Activated effector memory CD4-positive, alpha-beta T cell treated with Interleukin-2 at 50 U/mL for 16 hours (primary cell): ENCODE measurements around the gene CCDC33.

Experiments used
- DNase-seq: peaks from one replicate; pipeline ENCODE4 v3.0.0-alpha.2; 2020

Gene CCDC33

DNA sequence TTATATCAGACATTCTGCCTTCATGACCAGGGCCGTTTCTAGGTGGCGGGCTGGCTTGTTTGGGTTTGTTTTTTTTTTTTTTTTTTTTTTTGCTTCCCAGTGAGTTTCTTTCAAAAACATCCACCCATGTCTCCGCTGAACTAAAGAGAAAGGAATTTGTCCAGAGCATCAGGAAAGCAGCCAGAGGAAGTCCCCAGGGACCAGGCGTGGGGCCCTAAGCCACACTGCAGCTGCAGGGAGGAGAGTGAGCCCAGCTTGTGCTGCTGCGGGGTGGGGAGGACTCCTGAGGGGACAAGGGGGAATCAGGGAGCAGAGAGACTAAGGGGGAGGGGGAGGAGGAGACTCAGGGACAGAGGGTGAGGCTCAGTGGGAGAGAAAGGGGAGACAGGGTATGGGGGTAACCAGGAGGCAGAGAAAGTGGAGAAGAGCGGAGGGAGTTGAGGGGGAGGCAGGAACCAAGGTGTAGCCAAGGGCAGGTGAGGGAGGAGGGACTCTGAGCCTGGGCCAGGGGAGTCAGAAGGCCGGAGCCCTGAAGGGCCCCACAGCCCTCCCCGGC, 81.8 kb downstream of the CCDC33 start:
- no peak for DNase-seq

DNA sequence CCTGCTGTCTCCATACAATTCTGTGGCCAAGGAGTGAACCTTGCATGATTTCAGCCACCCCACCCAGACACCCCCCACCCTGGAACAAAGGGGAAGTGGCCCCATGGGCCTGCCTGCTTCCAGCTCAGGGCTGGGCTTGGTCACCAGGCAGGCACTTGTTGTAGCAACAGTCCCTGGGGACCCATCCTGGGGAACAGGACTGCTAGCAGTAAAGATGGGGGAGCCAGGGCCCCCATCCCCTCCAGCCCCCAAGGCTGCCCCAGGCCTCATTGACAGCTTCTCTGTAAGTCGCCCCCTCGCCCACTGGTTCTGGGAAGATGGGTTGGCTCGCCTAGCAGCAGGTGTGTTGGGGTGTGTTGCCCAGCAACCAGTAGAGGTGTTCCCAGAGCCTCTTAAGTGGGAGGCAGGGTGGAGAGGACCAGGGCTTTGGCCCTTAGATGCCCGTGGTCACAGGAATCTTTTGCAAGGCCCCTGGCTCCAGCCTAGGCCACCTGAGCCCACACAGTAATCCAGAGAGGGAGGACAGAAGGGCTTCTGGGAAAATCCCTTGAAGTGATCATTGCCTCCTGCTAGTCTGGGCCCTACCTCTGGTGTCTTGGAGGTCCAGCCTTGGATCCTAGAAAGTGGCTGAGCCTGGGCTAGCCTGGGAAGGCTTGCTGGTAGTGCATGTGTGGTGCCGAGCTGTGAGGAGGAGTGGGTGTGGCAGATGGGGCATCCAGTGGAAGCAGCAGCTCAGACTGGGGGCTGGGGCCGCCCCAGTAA, 82.4 kb downstream of the CCDC33 start:
- no peak for DNase-seq

DNA sequence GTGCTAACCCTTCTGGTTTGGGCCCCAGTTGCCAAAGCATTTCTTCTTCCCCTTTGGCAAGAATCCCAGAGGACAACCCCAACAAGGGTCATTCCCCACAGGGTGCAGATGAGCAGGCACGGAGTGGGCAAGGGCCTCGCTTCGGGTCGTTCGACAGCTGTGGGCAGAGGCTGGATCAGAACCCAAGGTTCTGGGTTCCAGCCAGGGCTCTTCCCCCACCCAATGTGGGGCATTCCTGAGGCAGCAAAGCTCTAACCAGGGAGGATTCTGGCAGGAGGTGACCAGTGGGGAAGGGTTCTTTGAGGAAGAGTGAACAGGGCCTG, 83.0 kb downstream of the CCDC33 start:
- no peak for DNase-seq

DNA sequence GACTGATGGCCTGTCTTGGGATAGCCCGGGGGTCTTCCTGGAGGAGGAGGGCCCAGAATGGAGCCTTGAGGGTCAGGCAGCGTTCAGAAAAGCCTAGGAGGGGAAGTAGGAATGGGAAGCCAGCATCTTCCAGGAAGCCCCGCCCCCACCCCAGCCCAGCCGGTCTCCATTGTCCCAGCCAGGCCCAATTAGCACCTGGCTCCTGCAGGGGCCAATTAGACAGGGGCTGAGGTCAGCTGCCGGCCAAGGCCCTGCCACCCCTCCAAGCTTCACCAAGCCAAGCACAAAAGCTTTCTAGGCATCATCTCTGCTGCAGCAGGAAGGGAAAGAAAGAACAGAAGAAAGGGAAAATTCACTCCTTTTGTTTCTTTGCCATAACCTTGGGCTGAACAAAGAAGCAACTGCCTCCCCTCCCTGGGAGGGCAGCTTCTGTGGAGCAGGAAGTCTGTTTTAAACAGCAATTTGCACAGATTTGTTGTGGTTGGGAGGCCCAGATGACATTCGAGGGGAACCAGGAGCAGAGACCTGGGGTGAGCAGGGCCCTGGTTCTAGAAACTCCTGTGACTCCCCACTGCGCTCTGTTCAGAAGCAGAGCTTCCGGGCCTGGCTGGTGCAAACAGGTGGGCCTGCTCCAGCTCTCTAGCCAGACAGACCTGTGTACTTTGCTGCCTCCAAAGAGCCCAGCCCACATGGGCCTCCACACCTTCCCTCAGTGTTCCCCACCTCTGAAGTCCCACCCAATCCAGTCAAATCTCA, 83.6 kb downstream of the CCDC33 start:
- no peak for DNase-seq

DNA sequence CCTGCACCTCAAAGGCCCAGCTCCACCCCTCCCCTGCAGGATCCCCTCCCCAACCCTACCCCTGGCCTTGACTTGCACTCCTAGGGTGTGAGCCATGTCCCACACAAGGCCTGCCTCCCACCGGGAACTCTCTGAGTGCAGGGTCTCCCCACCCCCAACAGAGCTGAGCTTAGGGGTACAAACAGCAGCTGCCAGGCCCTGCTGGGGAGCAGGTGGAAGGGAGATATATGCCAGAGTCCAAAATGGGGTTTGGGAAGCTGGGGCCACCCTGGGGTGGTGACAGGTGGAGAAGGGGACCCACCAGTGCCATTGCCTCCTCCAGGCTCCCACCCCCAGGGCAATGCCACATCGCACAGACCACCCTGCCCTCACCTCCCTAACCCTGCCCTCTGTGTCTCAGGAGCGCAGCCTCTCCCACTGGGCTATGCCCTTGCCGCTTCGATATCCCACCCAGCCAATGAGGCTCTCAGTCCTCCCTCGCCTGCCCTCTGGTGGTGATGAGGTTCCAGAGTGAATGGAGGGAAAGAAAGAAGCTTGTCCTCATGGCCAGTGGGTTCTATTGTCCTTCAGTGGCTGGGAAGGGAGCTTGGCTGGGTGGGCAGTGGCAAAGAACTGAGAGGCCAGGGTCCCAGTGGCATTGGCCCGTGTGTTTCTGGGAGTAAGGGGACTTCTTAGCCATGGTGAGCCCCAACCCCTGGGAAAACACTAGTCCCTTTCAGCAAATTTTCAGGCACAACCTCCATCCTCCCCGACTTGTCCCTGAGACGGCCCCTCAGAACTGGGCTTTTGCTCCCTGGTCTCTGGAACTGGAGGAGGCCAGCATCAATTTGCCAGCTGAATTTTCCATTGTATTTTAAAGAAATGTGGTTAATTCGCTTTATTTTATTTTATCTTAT, 84.5 kb downstream of the CCDC33 start:
- no peak for DNase-seq

DNA sequence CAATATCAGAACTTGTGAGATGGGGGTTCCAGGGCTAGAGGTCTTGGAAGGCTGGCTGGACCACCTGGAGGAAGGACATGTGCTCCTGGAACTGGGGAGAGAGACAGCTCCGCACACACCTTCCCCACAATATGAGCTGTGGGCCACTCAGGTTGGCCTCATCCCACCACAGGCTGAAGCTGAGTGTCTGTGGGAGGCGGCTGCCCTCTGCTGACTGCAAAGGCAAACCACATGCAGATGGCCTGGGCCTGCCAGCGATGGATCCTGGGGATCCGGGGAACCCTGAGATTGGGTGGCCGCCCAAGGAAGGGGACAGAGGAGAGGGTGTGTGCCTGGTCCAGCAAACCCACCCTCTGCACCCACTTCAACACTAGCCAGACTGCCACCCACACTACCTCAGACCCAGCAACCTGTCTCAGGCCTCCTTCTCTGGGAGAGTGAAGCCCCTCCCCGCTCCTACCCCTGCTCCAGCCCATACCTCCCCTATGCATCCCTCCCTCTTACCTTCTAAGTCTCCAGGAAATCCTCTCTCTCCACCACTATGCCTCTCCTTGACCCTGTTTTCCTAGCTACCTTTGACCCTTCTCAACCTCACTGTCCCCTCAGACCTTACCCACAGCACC, 86.5 kb downstream of the CCDC33 start:
- peak; percentile 34 for DNase-seq

DNA sequence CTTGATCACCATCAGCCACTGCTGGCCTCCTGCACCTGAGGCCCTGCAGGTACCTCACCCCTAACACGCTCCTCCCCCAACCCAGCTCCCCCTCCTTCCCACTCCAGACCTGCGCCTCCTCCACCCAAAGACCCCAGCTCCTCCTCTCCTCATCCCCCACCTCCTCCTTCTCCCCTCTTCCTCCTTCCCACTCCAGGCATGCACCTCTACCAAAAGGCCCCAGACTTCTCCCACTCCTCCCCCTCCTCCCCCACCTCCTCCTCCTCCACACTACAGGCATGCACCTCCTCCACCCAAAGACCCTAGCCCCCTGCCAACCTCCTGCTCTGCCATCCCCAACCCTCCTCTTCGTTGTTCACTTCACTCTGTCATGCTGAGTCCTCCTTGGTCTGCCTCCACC, 88.6 kb downstream of the CCDC33 start:
- no peak for DNase-seq

DNA sequence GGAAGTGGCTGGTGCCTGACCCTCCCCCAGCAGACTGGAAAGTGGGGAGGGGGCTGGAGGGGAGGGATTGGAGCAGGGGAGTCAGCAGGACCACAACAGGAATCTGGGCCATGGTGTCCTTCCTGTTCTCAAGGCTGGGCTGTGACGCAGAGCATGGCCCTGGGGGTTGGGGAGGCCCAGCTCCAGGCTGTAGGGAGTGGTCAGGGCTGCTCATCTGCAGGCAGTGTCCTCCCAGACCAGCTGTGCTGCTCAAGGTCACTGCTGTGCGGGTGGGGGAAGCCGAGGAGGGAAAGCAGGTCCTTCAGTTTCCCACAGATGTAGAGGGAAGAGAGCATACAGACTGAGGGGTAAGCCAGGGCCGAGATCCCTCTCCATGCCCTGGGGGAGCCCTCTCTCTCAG, 90.6 kb downstream of the CCDC33 start:
- DNase-seq = no peak

DNA sequence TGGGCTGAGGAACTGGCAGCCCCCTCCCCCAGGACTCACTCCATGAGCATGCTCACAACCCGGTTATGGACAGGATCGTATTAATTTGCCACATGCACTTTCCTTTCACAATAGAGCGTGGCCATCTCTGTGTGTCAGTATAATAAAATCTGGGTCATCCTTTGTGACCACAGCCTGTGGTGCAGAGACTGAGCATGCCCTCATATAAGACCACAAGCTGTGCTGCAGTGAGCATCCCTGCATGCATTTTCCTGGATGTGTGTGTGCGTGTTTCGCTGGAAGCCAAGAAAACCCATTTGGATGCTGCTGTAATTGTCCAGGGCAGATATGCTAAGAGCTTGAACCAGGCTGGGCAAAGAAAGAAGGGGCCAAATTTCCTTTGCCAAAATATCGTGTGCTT, 91.6 kb downstream of the CCDC33 start:
- no peak for DNase-seq

DNA sequence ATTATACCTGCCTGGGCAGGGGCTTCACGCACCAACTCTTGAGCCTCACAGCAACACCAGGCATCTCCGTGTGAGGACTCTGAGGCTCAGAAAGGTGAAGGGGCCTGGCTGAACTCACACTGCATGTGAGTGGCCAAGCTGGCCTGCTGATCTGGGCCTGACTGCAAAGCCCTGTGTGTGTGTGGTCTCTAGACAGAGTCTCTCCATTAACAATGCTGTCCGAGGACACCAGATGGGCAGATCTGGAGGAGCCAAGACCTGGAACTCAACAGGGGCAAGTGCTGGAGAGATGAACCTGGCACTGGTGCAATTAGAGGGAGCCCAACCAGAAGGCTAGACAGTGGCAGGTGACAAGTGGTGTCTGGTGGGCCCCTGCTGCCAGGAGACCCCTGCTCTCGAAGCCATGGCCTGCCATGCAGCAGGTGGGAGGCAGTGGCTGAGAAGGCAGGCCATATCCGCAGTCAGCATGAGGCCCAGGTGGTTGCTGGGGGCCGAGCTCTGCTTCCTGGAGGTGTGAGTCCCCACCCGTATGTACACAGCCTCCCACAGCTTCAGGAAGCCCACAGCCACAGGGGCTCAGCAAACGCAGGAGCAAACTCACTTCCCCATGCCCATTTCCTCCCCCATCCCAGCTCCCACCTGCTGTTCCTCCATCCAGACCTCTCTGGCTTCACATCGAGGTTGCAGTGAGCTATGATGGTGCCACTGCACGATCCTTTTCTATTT, 92.4 kb downstream of the CCDC33 start:
- DNase-seq = no peak

DNA sequence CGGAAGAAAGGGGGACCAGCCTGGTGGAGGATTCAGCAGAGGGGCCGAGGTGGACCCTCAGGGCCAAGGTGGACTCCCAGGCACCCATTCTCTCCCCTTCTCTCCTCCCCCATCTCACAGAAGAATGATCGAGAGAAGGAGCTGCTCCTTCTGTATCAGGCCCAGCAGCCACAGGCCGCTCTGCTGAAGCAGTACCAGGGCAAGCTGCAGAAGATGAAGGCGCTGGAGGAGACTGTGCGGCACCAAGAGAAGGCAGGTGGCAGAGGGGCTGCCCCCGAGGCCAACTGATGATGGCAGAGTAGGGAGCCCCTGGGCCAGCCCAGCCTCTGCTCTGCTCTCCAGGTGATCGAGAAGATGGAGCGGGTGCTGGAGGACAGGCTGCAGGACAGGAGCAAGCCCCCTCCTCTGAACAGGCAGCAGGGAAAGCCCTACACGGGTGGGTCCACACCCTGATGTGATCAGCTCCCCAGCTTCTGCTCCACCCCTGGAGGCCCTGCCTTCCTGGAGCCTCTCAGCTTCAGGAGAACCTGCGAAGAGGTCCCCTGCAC, 94.8 kb downstream of the CCDC33 start:
- DNase-seq = no peak

DNA sequence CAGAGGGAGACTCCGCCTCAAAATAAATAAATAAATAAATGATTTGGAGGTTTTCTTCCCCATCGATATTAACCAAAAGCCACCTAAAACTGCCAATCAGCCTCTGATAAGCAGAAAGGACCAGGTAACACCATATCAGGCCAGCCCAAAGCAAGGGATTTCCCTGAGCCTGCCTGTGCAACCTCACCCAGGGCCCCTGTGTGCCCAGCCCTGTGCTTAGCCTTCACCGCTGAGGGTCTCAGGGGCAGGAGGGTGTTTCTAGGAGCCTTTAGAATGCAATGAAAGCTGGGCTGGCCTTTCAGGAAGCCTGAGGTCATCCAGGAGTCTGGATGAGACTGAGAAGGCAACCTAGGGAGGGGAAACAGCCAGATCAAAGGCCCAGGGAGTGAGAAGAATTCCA, 95.9 kb downstream of the CCDC33 start:
- no peak for DNase-seq

DNA sequence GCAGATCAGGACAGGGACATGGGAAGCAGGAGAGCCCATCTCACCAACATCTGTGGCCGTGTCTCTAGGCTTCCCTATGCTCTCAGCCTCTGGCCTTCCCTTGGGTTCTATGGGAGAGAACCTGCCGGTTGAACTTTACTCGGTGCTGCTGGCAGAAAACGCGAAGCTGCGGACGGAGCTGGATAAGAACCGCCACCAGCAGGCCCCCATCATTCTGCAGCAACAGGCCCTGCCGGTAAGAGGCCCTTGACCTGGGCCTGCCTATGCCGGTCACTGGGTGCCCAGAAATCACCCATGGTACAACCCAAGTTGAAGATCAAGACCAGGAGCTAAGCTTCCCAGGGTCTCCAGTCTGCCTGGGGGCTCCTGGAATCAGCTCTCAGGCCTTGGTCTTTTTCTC, 96.5 kb downstream of the CCDC33 start:
- DNase-seq = no peak

DNA sequence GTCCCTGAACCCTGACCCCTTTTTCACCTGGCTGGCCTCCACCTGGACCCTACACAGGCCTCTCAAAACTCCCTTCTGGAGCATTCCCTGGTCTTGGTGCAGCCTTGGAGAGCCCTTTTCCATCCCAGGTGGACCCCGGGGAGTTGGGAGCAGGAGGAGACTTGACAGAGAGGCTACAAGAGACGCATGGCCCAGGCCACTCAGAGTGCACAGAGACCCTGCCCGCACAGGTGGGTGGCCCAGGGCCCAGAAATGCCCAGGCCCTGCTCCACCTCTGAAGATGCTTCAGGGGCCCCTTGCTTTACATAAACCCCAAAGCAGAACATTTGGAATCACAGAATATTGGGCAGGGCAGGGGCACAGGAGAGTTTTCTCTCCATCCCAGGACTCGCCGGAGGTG, 97.0 kb downstream of the CCDC33 start:
- DNase-seq = no peak

DNA sequence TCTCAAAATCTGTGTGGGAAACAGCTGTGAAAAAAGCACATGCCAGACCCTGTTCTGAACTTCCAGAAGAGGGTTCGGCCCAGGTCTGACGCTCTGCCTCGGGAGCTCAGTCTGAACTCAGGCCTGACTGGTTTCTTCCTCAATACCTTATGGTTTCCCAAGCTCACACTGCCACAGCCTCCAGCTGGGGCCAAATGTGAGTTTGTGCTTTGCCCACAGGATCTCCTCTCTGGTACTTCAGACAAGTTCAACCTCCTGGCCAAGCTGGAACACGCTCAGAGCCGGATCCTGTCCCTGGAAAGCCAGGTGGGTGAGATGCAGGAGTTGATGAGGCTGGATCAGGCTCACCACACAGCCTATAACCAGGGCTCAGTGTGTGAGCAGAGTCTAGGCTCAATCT, 97.5 kb downstream of the CCDC33 start:
- no peak for DNase-seq

DNA sequence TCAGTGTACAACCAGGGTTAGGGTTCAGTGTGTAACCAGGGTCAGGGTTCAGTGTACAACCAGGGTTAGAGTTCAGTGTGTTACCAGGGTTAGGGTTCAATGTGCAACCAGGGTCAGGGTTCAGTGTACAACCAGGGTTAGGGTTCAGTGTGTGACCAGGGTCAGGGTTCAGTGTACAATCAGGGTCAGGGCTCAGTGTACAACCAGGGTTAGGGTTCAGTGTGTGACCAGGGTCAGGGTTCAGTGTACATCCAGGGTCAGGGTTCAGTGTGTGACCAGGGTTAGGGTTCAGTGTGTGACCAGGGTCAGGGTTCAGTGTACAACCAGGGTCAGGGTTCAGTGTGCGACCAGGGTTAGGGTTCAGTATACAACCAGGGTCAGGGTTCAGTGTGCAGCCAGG, 98.0 kb downstream of the CCDC33 start:
- no peak for DNase-seq

DNA sequence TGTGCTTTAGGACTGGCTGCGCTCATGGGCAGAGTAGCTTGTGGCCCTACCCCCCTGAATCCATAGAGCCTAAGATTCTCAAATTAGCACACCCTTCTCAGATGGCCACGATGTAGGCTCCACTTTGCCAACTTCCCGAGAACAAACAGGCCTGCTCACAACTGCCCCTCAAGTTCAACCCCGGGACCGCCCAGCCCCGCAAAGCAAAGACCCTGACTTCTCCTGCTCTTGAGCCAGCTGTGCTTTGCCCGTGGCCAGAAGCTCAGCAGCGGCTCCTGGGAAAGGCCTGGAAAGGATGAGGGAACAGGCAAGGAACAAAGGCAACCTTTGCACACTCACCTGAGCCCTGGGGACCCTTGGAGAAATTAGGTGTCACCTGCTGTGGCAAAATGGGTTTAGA, 99.3 kb downstream of the CCDC33 start:
- no peak for DNase-seq

DNA sequence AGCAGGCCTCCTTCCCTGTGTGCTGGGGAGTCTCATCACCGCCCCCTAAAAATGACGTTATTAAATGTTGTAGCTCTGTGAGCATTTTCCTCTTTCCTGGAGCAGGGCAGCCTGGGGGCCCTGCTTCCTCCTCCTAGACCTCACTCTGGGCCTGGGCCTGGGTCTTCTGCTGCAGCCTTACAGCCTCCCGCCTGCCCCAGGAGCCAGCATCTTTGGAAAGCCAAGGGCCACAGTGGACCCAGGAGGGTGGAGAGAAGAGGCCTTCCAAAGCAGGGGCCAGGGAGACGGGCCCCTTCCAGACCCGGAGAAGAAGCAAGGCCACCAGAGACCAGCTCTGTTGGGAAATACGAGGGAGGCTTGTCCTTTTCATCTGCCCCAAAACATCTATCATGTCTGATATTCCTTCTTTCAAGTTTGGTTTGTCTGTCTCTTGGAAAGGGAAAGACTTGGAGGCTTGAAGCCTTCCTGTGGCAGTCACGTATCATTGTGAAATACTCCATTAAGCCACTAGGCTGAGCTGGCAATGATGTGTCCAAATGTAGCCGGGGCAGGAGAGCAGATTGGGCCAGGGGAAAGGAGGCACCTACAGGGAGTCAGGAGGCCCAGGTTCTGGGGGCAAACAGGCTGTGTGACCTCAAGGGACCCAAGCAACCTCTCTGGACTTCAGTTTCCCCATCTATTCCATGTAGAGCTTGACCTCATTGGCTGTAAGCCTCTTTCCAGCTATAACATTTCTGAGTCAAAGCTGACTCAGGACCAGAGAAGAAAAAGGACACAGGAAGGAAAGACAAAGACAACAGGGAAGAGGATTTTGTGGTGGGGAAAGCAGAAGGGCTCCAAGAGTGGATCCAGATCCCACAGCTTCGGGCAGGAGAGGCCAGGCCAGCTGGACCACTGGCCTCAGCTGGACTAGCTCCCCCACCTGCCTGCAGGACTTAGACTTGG, 100.2 kb downstream of the CCDC33 start:
- no peak for DNase-seq

DNA sequence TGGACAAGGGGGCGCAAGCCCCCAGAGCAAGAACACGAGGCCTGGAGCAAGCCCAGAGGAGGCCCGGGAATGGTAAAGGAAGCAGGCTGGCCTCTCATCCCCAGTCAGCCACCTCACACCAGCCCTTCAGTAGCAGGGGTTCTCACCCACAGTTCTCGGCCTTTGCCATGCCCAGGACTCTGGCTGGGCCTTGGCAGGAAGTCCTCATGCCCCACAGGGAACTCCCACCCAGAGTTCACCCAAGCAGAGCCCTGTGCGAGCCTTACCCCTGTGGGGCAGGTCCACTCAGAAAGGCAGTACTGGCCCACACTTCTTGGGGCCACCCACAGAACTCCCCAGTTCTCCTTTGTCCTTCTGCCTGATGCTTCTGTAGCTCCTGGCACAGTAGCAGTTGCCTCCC, 101.0 kb downstream of the CCDC33 start:
- DNase-seq = no peak

DNA sequence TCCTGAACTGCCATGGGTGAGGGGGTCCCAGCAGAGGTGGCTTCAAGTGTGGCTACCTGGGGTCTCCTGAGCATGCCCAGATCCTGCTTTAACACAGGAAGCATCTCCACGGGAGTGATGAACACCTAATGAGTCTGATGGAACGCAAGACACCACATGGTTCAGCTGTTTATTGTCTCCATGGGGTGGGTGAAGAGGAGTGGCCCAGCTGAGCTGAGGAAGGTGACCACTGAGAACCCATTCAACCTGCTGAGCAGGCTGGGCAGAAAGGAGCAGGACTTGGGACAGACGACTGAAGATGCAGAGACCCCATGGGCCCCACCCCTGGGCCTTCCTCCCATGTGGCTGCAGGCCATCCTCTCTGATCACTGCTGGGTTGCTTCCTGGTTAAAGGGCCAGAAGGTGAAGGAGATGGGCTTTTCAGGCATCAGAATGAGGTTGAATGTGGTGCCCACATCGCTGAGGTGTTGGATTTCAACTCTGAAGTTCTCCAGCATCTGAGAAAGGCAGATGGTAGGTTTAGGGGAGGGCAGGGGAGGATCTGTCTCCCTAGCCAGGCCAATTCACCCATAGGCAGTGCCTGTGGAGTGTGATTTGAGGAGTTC, 101.6 kb downstream of the CCDC33 start:
- DNase-seq = no peak
